Measurements from ENCODE around the gene GSE1.

The GSE1 gene

DNA sequence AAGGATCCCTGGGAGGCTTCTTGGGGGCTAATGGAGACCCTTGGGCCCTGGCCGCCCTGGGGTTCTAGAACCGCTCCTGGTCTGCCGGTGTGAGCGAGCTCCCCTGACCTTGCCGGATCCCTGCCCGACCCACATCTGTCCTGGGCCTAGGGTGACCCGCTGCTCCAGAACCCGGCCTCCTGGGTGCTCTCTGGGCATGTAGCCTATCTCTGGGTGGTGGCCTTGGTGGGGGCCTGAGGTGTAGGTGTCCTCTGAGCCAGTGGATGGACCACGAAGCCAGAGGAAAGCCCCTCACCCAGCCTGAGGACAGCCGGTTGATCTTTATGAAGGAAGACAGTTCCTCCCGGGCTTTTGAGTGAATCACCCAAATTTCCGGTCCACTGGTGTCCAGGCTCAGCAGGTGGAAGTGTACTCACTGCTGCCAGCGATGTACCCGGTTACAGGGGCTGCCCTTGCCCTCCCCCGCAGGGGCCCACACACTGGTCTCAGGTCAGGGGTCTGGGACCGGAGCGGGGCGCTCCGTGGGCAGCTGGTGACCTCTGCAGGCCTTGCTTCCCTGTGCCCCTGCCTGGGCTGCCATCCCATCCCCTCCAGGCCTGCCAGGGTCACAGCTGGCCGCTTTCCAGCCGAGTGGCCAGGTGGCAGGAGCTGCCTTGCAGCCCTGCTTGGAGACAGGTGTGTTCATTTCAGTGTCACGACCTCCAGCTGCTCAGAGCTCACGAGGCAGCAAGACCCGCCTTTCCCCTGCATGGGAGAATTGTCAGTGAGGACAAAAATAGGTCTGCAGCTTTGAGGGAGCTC, 10.5 kb upstream of the GSE1 start:
- TF ChIP-seq, protein P1, sequence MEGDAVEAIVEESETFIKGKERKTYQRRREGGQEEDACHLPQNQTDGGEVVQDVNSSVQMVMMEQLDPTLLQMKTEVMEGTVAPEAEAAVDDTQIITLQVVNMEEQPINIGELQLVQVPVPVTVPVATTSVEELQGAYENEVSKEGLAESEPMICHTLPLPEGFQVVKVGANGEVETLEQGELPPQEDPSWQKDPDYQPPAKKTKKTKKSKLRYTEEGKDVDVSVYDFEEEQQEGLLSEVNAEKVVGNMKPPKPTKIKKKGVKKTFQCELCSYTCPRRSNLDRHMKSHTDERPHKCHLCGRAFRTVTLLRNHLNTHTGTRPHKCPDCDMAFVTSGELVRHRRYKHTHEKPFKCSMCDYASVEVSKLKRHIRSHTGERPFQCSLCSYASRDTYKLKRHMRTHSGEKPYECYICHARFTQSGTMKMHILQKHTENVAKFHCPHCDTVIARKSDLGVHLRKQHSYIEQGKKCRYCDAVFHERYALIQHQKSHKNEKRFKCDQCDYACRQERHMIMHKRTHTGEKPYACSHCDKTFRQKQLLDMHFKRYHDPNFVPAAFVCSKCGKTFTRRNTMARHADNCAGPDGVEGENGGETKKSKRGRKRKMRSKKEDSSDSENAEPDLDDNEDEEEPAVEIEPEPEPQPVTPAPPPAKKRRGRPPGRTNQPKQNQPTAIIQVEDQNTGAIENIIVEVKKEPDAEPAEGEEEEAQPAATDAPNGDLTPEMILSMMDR (IDR thresholded peaks at IDR 0.05): no peak

DNA sequence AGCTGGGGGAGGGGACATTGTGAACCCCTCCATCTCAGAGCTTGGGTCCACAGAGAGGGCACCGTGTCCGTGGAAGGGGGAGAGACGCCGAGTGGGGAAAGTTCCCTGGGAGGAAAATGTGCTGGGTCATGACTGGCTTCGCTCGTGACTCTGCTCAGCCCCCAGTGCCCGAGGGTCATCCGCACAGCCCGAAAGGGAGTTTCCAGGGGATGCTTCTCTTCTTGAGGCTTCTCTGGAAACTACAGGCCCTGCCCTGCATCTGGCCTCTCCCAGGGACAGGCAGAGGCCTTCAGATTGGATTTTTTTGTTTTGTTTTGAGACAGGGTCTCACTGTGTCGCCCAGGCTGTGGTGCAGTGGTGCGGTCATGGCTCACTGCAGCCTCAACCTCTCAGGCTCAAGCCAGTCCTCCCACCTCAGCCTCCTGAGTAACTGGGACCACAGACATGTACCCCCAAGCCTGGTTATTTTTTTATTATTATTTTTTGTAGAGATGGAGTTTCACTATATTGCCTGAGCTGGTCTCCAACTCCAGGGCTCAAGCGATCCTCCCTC, 9.8 kb upstream of the GSE1 start:
- TF ChIP-seq, protein P1 (IDR thresholded peaks at IDR 0.05): no peak

DNA sequence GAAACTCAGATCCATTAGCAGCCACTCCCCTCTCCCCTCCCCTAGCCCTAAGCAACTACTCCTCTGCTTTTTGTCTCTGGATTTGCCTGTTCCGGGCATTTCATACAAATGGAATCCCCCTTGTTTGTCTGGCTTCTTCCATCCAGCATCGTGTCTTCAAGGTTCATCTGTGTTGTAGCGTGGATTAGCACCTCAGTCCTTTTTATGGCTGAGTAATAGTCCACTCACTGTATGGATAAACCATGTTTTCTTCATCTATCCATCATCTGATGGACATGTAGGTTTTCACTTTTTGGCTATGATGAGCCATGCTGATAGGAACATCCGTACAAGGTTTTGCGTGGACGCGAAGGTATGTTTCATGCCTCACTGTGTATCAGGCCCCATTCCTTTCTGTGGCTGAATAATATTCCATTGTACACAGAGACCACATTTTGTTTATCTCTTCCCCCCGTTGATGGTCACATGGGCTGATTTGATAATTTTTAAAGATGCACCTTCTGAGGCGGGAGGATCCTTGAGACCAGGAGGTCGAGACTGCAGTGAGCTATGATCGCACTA, 8.9 kb upstream of the GSE1 start:
- TF ChIP-seq, protein P1 (IDR thresholded peaks at IDR 0.05): no peak

DNA sequence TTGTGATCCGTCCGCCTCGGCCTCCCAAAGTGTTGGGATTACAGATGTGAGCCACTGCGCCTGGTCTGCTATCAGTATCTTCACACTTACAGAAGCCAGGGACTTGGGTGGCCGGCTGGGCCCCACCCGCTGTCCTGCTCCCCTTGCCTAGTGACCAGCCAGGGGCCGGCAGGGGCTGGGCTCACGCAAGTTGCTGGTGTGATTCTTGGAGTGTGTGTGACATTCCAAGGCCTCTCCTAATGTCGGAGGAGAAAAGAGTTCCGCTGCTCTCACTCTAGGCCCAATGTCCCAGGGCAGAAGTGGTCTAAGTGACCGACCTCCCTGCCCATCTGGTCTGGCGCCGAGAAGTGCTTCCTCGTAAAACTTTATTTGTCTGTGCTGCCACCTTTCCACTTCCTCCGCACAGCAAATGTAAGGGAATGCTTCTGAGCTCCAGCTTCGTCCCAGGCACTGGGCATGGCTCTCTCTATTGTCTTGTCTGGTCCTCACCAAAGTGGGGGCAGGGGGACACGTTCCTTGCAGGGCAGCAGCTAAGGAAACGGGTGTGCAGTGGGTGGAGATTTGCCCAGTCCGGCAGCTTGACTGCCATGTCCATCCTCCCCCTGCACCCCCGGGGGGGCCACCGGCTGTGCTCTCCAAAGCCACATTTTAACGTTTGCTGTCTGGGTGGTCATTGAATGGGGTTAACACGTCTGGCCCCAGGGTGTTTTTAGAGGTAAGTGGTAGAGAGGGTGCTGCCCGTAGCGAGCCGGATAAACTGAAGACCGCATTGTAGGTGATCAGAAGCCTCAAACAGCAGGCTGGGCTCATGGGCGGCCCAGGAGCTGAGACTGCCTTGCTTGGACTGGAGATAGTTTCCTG, 7.8 kb upstream of the GSE1 start:
- TF ChIP-seq, protein P1 (IDR thresholded peaks at IDR 0.05): no peak

DNA sequence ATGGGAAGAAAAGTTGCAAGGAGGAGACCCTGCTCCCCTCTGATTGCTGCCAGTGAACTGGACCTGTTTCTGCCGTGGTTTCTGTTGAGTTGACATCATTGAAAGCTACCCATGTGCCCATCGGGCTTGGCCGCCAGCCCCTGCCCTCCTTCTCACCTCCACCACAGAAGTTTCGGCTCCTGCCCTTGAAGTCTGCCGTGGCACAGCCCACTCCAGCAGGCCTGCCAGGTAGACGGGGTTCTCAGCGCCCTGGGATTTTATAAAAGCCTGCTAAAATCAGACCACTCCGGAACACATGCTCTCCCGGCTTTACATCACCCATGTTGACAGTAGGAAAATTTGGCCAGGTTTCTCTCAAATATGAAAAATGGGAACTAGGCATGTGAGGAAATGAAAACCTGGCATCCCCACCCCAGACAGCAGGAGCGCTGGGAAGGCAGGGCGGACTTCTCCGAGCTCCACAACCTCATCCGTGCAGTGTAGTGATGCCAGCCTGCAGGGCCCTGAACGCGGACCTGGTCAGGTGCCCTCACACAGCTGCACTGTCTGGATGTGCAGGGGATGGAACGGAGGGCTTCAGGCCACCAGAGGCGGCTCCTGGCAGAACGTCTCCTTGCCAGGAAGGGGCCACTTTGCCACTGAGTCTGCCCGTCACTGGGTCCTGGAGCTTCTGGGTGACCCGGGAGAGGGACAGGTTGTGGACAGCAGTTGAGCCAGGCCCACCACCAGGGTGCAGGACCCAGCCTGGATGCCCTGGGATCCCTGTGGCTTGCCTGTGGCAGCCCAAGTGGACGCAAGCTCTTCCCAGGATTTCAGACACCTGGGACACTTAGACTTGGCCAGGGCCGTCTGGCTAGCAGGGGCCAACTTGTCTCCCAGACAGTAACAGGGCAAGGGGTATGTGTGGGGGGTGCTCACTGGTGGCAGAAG, 6.9 kb upstream of the GSE1 start:
- TF ChIP-seq, protein P1 (IDR thresholded peaks at IDR 0.05): no peak

DNA sequence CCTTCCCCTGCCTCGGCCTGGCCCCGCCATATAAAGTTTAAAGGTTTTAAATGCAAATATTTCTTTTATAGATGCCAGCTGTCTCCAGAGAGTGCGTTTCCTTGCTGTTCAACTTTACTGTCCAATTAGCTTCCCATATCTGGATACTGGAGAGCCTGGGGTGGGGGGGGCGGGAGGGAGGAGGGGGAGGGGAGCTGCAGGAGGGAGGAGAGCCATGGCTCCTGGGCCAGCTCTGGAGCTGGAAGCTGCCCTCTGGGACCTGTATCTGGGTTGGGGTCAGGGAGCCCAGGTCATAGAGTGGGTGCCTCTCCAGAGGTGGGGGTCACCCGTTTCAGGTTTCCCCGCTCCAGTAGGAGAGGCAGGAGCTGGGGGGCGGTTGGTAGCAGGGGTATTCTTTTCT, 6.2 kb upstream of the GSE1 start:
- TF ChIP-seq, protein P1 (IDR thresholded peaks at IDR 0.05): no peak
